GM12875 (cell line): Measurements from ENCODE around the gene ATP2B2.

Experiments
- H3K4me3 ChIP-seq: one replicate; pipeline ENCODE4 v1.5.1; 2011; ENCODE audit warnings: low read depth, low read length, control low read depth
- CTCF ChIP-seq: IDR thresholded peaks from 2 replicates; pipeline ENCODE4 v1.5.1; 2011; ENCODE audit warnings: low read depth, mild to moderate bottlenecking, control low read depth, inconsistent platforms, low read length, moderate library complexity, borderline replicate concordance; ENCODE audit not compliant: insufficient read depth

The ATP2B2 gene

GRCh38 chr3:10512687-10513086, 7.3 kb upstream of the ATP2B2 start:
- no peak overlapping the region for H3K4me3 ChIP-seq
- no peak for TF ChIP-seq CTCF

GRCh38 chr3:10511809-10512494, 6.6 kb upstream of the ATP2B2 start:
- TF ChIP-seq CTCF, result no peak
- no peak overlapping the region for H3K4me3 ChIP-seq

- TF ChIP-seq CTCF, result no peak
- no peak overlapping the region for H3K4me3 ChIP-seq
Observed at GRCh38 chr3:10510743-10511432, 5.5 kb upstream of the ATP2B2 start.

- H3K4me3 ChIP-seq, result no peak overlapping the region
- TF ChIP-seq CTCF, result no peak
Observed at GRCh38 chr3:10510086-10510742, 4.8 kb upstream of the ATP2B2 start.

GRCh38 chr3:10509325-10509724, 3.9 kb upstream of the ATP2B2 start:
- H3K4me3 ChIP-seq, result no peak overlapping the region
- TF ChIP-seq CTCF, result no peak

GRCh38 chr3:10508619-10509260, 3.4 kb upstream of the ATP2B2 start:
- no peak overlapping the region for H3K4me3 ChIP-seq
- TF ChIP-seq CTCF, result no peak

- H3K4me3 ChIP-seq, result no peak overlapping the region
- no peak for TF ChIP-seq CTCF
Observed at GRCh38 chr3:10508235-10508618, 2.8 kb upstream of the ATP2B2 start.
